Hepatocyte (in vitro differentiated cells): ENCODE results near the gene C1orf167. TPM values are rescaled to one million over a fixed set of nuclear protein-coding genes. Genes with fewer than 3 reads are reported as not detected.
A peak's percentile ranks its signal among the peaks of the same experiment; 100 is the strongest.

Source experiments
- DNase-seq: peaks from one replicate; pipeline ENCODE4 v3.0.0-alpha.2; 2016; ENCODE audit warnings: low spot score
- H2AFZ ChIP-seq: fragments of 200-600 bp; sonication (generic); 2 replicates; pipeline ENCODE4 v1.6.0; 2016; ENCODE audit warnings: antibody characterized with exemption, mild to moderate bottlenecking
- H3K27ac ChIP-seq: fragments of 200-600 bp; sonication (generic); 2 replicates; pipeline ENCODE4 v1.5.1; 2016; ENCODE audit warnings: mild to moderate bottlenecking
- H3K27me3 ChIP-seq: fragments of 200-600 bp; sonication (generic); 2 replicates; pipeline ENCODE4 v1.6.1; 2016
- H3K36me3 ChIP-seq: fragments of 200-600 bp; sonication (generic); replicated peaks from 2 replicates; pipeline ENCODE4 v1.5.1; 2016; ENCODE audit warnings: low read depth; ENCODE audit not compliant: insufficient read depth
- H3K4me1 ChIP-seq: fragments of 200-600 bp; sonication (generic); 2 replicates; pipeline ENCODE4 v1.5.1; 2016; ENCODE audit warnings: mild to moderate bottlenecking, moderate library complexity; ENCODE audit not compliant: insufficient read depth
- H3K4me2 ChIP-seq: fragments of 200-600 bp; sonication (generic); 2 replicates; pipeline ENCODE4 v1.6.0; 2016
- H3K4me3 ChIP-seq: fragments of 200-600 bp; sonication (generic); 2 replicates; pipeline ENCODE4 v1.5.1; 2016; ENCODE audit warnings: mild to moderate bottlenecking
- H3K79me2 ChIP-seq: fragments of 200-600 bp; sonication (generic); 2 replicates; pipeline ENCODE4 v1.6.0; 2017; ENCODE audit warnings: mild to moderate bottlenecking
- H3K9me2 ChIP-seq: fragments of 200-600 bp; sonication (generic); replicated peaks from 2 replicates; pipeline ENCODE4 v1.6.0; 2017; ENCODE audit warnings: mild to moderate bottlenecking; ENCODE audit not compliant: insufficient read depth
- H3K9me3 ChIP-seq: fragments of 200-600 bp; sonication (generic); 2 replicates; pipeline ENCODE4 v1.5.1; 2016; ENCODE audit warnings: low read depth, mild to moderate bottlenecking
- H4K20me1 ChIP-seq: fragments of 200-600 bp; sonication (generic); 2 replicates; pipeline ENCODE4 v1.6.0; 2016; ENCODE audit warnings: mild to moderate bottlenecking; ENCODE audit not compliant: insufficient read depth, poor library complexity, severe bottlenecking
- EZH2 ChIP-seq: fragments of 200-600 bp; sonication (generic); IDR thresholded peaks from 2 replicates; pipeline ENCODE4 v1.6.1; 2016; ENCODE audit warnings: antibody characterized with exemption, mild to moderate bottlenecking, borderline replicate concordance
- EZH2phosphoT487 ChIP-seq: fragments of 200-600 bp; sonication (generic); IDR thresholded peaks from one replicate; pipeline ENCODE4 v1.6.1; 2018; ENCODE audit warnings: antibody characterized with exemption, mild to moderate bottlenecking, low read depth, moderate library complexity; ENCODE audit not compliant: unreplicated experiment, severe bottlenecking
- WGBS: methylation state at CpG from one replicate; pipeline ENCODE4 v1.1.6; 2016; ENCODE audit warnings: low lambda C conversion rate; ENCODE audit errors: missing lambda C conversion rate; 5-methylcytosine and 5-hydroxymethylcytosine counted together
- polyA plus RNA-seq: library from polyadenylated mRNA; unstranded; fragments of >200 nt; fragmentation: Nextera tagmentation; extraction: Ambion mirVana; gene quantifications from 2 replicates; pipeline ENCODE4 v1.2.1, GENCODE V29; 2016
- total RNA-seq: library from RNA; depleted of rRNA; stranded (reverse); fragments of >200 nt; gene quantifications from 2 replicates; pipeline ENCODE4 v1.2.3, GENCODE V29; 2014
- TF ChIP-seq, protein P1 (sequence below): fragments of 200-600 bp; sonication (generic); IDR thresholded peaks from 2 replicates; pipeline ENCODE4 v1.5.1; 2016; ENCODE audit warnings: antibody characterized with exemption, mild to moderate bottlenecking; ENCODE audit not compliant: poor library complexity

Gene C1orf167
- total and polyA plus RNA-seq, 2 experiments from 2014 or later: 0.37 TPM; not detected in 1

DNA sequence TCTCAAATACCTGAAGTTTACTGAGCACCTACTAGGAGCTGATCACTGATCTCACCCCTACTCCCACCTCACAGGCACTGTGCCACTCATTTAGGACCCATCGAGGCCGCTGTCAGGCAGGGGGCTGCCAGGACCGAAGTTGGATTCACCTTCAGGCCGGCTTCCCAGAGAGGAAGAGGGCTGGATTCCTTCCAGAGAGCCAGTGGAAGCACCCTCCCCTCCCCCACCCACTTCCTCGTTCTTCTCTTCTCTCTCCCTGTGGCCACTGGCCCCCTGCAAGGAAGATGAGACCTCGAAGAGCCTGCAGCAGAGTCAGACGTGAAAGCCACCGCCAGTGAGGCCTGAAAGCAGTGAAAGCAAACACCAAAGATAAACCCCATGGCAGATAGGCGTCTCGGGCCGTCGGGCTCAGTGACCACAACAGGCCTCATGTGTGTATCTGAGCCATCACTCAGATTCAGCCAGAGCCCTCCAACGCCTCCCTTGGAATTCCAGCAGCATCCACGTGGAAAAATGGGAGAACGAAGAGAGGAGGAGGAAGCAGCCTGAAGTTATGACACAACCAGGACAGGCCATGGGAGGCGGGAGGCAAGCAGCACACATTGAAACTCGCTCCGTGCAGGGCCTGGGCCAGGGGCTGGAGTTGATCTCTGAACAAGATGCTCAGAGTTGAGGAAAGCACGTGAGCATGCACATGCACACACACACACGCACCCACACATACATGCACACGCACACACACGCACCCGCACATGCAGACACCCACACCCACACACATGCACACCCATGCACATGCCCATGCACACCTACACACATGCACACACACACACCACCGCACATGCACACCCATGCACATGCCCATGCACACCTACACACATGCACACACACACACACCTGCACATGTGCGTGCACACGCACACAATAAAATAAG is 32.2 kb upstream of the C1orf167 start:
- Histone ChIP-seq H3K9me3 (no peaks in the 10 kb centered on the region), H4K20me1 (no peaks in the 10 kb centered on the region), H3K4me1 (peaks cover 23% of the 10 kb centered on the region), H3K9me2 (no peaks in the 10 kb centered on the region), H3K27me3 (no peaks in the 10 kb centered on the region), H3K36me3 (no peaks in the 10 kb centered on the region), H3K79me2 (no peaks in the 10 kb centered on the region), H3K4me2 (no peak overlapping the region), H3K4me3 (no peak overlapping the region), H2AFZ (no peak overlapping the region), H3K27ac (no peak overlapping the region)
- WGBS: 57% methylated on average over 25 of the region's 26 CpGs
- peak; percentile 38 for DNase-seq
- TF ChIP-seq EZH2 (no peak), EZH2phosphoT487 (no peak)
- TF ChIP-seq, protein P1, sequence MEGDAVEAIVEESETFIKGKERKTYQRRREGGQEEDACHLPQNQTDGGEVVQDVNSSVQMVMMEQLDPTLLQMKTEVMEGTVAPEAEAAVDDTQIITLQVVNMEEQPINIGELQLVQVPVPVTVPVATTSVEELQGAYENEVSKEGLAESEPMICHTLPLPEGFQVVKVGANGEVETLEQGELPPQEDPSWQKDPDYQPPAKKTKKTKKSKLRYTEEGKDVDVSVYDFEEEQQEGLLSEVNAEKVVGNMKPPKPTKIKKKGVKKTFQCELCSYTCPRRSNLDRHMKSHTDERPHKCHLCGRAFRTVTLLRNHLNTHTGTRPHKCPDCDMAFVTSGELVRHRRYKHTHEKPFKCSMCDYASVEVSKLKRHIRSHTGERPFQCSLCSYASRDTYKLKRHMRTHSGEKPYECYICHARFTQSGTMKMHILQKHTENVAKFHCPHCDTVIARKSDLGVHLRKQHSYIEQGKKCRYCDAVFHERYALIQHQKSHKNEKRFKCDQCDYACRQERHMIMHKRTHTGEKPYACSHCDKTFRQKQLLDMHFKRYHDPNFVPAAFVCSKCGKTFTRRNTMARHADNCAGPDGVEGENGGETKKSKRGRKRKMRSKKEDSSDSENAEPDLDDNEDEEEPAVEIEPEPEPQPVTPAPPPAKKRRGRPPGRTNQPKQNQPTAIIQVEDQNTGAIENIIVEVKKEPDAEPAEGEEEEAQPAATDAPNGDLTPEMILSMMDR: no peak

DNA sequence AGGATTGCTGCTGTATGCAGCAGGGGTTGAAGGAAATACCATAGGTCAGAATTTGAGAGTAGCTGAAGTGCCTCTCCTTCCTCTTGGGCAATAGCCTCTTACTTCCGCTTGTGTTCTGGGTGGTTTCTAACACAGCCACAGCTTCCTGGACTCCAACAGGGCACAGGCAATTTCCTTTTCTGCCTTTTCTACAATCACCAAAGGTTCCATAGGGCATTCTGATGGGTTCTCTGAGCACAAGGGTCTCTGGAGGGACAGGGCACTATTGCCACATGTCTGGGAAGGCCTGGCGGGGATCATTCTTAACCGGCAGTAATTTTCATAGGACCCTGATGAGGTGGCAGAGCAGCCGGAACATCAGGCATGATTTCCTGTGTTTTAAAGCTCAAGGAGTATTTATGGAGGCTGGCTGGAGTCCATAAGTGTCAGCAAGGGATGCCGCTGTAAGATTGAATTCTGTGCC is 31.5 kb upstream of the C1orf167 start:
- H3K4me1 ChIP-seq: peaks cover 23% of the 10 kb centered on the region
- H4K20me1 ChIP-seq: no peaks in the 10 kb centered on the region
- H3K79me2 ChIP-seq: no peaks in the 10 kb centered on the region
- H3K9me2 ChIP-seq: no peaks in the 10 kb centered on the region
- no peak overlapping the region for H2AFZ ChIP-seq
- peak overlapping the region; percentile 88 for H3K27ac ChIP-seq
- no peaks in the 10 kb centered on the region for H3K27me3 ChIP-seq
- no peak for DNase-seq
- TF ChIP-seq, protein P1: no peak
- TF ChIP-seq EZH2phosphoT487: no peak
- H3K9me3 ChIP-seq: no peaks in the 10 kb centered on the region
- 50% methylated on average over 5 of the region's 5 CpGs for WGBS
- H3K36me3 ChIP-seq: no peaks in the 10 kb centered on the region
- H3K4me2 ChIP-seq: no peak overlapping the region
- H3K4me3 ChIP-seq: no peak overlapping the region

DNA sequence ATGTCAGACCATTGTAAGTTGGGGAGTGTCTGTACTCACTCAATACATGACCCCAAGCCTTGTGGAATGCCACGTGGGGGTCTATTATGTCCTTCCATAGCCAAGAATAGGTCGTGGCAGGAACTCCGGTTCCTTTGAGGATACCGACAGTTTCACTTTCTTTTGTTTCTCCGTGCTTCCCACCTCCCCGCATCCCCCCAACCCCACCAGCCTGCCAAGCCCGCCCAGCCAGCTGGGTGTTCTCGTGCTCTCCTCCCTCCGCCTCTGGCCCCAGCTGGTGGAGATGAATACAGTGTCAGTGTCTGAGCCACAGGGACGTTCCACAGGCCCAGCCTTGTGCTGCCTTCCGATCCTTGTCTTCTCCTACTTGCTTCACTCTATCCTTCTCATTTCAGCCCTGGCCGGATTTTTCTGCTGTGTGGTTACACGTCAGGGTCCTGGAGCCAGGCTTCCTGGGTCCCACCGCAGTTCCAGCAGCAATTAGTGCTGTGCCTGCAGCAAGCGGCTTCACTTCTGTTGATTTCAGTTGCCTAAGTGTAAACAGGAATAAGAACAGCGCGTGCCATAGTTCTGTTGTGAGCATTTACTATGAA is 30.2 kb upstream of the C1orf167 start:
- WGBS: 37% methylated on average over 15 of the region's 17 CpGs
- H4K20me1 ChIP-seq: no peaks in the 10 kb centered on the region
- no peaks in the 10 kb centered on the region for H3K9me3 ChIP-seq
- DNase-seq: peak; percentile 78
- peak overlapping the region; percentile 69 for H3K4me2 ChIP-seq
- no peaks in the 10 kb centered on the region for H3K27me3 ChIP-seq
- no peak for TF ChIP-seq EZH2
- TF ChIP-seq EZH2phosphoT487: no peak
- TF ChIP-seq, protein P1: no peak
- H3K27ac ChIP-seq: peak overlapping the region; percentile 88
- H3K4me1 ChIP-seq: peaks cover 25% of the 10 kb centered on the region
- H2AFZ ChIP-seq: peak overlapping the region; percentile 49
- no peaks in the 10 kb centered on the region for H3K79me2 ChIP-seq
- no peak overlapping the region for H3K4me3 ChIP-seq
- no peaks in the 10 kb centered on the region for H3K9me2 ChIP-seq
- no peaks in the 10 kb centered on the region for H3K36me3 ChIP-seq
